Stimulated activated CD4-positive, alpha-beta T cell treated with anti-CD3 and anti-CD28 coated beads, TNF-alpha, amount 100 ng/mL, for 24 hours (primary cell): ENCODE measurements around the gene NOP56.
"Not testable (repeated sequence)": the region's sequence is repeated elsewhere in the genome, so short reads cannot be mapped to it uniquely, and the experiment has no call there.

Experiments
- DNase-seq, 3 experiments: peaks; one replicate each; pipeline ENCODE4 v3.0.0-alpha.2; 2020; ENCODE audit warnings: low read depth in 3 of 3

NOP56 gene

DNA sequence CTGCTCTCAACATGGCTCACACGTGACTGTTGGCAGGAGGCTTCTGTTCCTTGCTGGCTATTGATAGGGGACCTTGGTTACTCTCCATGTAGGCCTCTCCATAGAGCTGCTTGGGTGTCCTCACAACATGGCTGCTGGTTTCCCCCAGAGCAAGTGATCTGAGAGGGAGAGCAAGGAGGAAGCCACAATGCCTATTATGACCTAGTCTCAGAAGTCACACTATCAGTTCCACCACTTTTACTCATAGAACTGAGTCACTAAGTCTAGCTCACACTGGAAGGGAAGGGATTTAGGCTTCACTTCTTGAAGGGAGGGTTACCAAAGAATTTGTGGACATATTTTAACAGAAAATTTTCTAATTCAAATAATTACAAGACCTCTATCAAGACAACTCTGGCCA is 8.7 kb upstream of the NOP56 start:
- no peak for DNase-seq

DNA sequence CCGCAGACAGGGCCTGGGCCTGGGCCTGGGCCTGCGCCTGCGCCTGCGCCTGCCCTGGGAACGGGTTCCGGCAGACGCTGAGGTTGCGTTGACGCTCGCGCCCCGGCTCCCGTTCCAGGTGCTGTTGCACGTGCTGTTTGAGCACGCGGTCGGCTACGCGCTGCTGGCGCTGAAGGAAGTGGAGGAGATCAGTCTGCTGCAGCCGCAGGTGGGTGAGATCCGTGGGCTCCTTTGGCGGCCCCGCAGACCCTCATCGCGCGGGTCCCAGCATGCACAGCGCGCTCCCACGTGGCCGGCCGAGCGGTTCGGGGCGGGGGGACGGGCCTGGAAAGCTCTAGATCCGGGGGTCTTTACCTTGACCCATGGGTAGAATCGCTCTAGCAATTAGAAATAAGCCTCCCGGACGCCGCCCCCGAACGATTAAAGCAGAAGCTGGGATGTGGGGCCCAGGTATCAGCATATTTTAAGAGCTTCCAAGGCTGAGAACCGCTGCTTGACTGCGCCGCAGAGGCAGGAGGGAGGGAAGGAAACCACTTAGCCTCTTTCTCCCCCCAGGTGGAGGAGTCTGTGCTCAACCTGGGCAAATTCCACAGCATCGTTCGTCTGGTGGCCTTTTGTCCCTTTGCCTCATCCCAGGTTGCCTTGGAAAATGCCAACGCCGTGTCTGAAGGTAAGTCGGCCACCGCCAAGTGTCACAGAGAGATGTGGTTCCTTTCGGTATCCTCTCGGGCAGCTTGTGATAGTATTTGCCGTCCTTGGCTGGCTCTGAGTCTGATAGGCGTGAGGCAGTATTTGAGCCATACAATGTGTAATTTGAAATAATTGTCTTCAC is 508 bp downstream of the NOP56 start:
- DNase-seq, result peak in 2 of 3 experiments; percentile 27 to 48

DNA sequence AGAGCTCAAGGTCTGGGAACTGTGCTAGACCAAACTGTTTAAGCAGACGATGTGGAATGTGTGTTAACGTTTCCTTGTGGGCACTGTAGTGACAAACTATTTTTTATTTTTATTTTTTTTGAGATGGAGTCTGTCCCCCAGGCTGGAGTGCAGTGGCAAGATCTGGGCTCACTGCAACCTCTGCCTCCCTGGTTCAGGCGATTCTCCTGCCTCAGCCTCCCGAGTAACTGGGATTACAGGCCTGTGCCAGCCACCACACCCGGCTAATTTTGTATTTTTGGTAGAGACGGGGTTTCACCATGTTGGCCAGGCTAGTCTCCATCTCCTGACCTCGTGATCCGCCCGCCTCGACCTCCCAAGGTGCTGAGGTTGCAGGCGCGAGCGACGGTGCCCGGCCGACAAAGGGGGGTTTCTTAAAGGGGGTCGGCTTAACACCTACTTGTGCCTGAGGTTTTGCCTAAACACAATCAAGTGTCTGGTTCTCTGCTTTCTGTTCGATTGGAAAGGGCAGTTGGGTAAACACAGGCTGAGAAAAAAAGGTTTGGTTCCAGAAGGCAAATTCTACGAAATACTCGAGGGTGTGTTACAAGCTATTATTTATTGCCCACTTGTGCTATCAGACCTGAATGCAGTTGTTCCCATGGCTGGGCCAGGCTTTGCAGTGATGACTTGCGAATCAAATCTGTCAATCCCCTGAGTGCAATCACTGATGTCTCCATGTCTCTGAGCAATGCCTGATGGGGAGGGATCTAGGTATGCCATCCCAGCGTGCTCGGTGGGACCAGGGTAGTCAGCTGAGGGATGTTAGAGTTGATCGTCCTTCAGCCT is 1.3 kb downstream of the NOP56 start:
- DNase-seq, result no peak

DNA sequence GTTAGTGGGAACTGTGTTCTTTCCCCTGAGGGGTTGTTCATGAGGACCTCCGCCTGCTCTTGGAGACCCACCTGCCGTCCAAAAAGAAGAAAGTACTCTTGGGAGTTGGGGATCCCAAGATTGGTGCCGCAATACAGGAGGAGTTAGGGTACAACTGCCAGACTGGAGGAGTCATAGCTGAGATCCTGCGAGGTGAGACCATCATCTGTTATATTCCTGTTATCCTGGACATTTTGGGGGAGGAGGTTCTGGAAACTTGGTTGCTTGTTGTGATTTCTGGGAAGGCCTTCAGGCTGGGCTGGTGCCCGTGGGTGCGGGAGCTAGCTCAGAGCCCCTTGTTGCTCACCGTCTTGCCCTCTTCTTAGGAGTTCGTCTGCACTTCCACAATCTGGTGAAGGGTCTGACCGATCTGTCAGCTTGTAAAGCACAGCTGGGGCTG is 2.0 kb downstream of the NOP56 start:
- DNase-seq, result no peak

DNA sequence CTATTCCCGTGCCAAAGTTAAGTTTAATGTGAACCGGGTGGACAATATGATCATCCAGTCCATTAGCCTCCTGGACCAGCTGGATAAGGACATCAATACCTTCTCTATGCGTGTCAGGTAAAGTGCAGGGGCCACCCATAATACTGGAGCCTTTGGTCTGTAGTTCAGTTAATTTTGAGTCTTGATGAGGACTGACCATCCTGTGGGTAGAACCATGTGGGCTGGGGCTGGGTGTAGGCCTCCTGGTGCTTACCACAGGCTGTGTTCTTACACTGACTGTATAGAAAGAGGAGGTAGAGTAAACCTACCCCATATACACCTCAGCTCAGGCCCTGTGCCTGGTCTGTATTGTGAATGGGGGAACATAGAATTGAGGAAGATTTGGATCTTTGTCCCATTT is 2.4 kb downstream of the NOP56 start:
- DNase-seq, result no peak

DNA sequence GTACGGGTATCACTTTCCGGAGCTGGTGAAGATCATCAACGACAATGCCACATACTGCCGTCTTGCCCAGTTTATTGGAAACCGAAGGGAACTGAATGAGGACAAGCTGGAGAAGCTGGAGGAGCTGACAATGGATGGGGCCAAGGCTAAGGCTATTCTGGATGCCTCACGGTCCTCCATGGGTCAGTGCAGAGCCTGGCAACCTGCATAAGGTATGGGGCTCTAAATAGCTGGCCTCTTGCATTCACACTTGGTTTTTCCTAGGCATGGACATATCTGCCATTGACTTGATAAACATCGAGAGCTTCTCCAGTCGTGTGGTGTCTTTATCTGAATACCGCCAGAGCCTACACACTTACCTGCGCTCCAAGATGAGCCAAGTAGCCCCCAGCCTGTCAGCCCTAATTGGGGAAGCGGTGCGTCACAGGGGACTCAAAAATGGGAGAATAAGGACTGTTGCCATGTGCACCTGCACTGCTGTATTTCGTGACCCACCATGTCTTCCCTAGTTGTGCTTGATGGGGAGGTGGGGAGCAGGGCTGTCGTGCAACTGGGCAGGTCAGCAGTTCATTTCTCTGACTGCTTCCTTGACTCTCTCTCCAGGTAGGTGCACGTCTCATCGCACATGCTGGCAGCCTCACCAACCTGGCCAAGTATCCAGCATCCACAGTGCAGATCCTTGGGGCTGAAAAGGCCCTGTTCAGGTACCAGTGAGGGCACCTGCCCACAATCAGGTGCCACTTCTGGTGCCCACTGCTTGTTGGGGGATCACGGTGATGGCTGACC is 3.1 kb downstream of the NOP56 start:
- DNase-seq, result no peak

DNA sequence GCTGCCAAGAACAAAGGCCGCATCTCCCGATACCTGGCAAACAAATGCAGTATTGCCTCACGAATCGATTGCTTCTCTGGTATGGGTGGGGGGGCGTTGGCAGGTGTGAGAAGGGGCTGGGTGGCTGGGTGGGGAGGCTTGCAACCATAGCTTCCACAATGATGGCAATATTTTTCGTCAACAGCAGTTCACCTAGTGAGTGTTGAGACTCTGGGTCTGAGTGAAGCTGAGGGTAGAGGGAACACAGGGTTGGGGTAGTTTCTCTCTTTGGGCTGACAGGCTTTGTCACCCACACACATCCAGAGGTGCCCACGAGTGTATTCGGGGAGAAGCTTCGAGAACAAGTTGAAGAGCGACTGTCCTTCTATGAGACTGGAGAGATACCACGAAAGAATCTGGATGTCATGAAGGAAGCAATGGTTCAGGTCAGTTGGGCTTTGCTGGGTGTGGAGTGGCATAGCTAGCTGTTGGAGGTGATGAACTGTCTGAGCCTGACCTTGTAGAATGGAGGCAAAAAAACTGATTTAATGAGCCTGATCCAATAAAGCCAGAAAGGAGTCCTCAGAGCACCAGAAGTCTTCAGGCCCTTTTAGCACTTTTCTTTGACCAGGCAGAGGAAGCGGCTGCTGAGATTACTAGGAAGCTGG is 4.2 kb downstream of the NOP56 start:
- DNase-seq, result no peak

DNA sequence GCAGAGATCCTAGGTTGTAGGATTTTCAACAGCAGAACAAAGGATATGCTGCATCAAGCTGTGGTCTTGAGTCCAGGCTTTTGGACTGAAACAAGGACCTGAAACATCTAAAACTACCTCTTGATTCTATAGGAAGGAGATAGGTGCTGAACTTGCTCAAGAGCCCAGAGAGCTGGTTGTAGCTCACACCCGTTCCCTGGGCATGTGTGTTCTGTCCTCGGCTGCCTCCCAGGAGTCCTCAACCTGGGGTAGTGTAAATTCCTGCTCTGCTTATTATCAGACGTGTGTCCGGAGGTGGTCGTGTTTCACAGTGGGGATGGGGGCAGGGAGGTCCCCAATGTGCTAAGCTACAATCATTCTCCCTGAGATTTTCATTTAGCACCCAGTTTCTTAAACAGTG is 4.8 kb downstream of the NOP56 start:
- DNase-seq, result no peak

DNA sequence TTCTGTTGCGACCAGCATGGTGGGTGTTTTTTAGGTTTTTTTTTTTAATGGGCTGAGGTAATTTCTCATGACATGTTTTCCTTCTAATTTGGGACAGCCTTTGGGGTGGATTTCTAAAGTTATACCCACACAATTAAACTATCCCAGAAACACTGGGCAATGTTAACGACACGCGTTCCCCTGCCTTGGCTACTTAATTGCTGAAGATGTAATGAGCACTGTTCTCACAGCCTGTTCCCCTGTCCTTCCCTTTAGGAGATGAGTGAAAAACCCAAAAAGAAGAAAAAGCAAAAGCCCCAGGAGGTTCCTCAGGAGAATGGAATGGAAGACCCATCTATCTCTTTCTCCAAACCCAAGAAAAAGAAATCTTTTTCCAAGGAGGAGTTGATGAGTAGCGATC is 5.2 kb downstream of the NOP56 start:
- no peak for DNase-seq

DNA sequence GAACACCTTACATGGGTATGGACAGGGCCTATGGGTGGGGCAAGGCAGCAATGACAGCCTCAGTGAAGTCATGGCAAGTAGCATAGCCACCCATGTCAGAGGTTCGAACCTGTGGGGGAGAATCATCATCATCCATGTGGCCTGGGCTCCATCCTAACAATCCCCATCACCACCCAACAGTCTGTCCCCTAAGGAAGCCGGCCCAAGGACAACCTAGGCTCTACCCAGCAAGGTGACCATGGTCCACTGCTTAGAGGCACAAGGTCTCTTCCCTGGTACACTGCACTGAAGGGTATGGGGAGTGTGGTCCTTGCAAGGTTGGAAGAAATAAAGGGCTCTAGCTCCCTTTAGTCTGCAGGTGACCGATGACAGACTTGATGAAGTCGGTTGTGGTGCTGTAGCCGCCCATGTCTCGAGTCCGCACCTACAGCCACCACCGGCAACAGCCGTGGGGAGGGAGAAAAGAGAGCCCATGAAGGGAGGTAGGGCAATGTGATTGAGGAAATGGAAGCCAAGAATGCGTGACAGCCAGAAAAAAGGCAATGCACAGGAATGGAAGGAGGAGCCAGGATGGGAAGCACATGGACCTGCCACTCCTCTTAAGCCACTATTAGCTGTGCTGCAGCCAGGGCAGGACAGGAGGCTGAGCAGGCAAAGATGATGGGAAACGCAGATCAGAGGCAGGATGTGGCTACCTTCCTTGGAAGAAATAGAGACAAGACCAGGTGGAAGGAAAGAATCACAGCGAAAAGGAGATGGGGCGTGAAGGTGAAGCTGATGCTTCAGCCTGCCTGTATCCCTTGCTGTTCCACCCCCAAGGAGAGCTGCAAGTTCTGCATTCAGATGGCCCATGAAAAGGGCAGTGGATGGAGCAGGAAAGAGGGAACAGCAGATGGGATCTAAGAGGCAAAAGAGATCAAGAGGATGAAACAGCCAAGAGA is 6.3 kb downstream of the NOP56 start:
- DNase-seq, result no peak

DNA sequence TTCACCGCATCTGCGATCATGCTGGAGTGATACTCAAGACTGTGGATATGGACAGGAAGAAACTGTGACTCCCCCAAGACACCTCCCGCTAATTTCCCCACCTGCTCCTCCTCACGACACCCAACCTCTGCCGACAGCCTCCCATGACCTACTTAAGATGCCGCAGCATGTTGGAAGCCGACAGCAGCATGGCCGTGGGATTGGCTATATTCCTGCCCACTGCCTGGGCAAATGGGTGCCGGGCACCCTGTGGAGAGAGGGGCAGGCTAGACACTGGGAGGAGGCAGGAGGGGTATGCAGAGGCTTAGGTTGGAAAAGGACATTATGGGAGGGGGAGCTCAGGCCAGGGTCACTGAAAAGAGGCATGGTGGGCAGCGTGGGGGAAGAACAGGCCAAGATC is 7.1 kb downstream of the NOP56 start:
- DNase-seq, result no peak

DNA sequence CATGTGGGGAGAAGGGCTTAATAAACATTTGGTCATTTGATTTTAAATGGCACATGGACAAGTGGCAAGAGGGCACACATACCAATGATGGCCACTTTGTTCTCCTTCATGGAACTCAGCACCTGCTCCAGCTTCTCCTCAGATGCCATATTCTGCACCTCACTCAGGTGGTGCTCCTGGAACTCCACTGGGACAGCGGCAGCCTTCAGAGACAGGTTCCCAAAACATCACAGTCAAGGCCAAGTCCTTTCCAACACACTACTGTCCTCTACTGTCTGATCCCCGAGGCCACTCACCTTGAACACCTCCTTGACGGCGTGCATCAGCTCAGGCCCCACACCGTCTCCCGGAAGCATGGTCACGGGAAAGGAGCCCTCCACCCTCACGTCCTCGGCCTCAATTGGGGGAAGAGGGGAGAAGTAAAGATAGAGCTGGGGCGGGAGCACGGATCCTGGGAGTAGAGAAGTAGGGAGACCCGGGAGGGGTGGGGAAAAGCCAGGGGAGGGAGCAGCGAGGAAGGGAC is 11.0 kb downstream of the NOP56 start:
- DNase-seq, result no peak

DNA sequence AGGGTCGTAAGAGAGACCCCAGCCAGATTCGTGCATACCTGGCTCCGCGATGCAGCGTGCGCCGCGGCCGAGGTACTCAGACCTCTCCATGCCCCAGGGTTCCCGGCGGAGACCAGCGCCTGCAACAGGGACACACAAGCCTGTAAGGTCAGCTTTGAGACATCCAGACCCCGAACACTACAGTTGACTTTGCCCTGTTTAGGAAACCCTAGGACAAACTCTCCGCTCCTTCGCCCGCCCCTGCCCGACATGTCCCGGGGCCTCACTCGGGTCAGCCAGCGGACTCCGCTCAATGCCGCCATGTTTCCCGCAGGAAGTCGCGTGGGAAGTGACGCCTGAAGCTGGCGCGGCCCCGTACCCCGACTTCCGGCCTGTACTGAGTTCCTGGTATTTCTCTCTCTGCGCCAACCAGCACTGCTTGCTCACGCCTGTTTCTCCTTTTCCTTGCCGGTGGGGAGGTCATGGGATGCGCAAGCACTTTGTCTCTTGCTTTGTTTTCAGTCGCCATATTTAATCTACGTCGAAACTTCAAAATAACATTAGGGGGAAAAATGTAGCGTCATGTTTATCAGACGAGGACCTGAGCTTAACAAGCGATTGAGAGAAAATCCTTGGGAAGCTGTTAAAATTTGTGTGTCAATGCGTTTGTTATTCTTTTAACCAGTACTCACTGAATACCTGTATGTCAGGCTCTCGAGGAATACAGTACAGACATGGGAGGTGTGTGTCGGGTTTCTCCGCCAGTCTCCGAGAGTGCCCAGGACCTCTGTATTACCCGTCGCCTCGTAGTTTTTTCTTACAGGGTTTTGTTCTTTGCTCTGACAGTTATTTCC is 11.7 kb downstream of the NOP56 start, which contains the start of gene IDH3B:
Gene IDH3B, minus strand, starts transcription at position 330 of the 833 bp plus-strand sequence. Its CDS starts 28 bp downstream, at position 302.
- peak; percentile 82 to 88 (median 85) for DNase-seq

DNA sequence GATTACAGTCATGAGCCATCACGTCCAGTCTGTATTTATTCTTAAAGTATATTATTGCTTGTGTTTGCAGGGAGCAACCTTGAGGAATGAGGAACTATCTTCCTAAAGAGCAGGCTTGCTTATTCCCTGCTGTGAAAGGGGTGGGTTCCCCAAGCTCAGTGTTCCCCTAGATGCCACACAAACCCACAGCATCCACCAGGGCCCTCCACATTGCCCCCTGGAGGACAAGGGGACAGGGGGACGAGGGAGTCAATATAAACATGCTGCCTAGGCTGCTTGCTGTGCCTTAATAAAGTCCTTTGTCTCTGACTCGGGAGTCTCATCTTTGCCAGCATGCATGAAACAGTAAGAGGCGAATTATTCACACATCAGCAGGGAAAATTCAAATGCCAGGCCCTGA is 19.5 kb downstream of the NOP56 start:
- DNase-seq, result no peak

DNA sequence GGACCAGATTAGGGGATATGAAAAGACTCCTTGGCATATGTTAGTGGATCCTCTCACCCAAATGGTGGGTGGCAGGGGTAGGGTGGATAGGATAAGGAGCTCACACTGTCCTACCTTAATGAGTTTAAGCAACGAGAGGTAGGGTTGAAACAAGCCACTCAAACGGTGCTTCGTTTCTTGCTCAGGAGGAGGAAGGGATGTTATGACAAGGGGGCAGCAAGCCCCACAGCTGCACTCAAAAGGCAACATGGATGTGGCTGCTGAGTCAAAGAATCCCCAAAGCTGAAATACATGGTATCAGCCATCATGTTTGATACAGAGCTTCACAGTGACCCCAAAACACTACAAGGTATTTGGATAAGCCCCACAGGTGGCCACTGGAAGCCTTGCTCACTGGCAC is 20.0 kb downstream of the NOP56 start:
- DNase-seq, result no peak

DNA sequence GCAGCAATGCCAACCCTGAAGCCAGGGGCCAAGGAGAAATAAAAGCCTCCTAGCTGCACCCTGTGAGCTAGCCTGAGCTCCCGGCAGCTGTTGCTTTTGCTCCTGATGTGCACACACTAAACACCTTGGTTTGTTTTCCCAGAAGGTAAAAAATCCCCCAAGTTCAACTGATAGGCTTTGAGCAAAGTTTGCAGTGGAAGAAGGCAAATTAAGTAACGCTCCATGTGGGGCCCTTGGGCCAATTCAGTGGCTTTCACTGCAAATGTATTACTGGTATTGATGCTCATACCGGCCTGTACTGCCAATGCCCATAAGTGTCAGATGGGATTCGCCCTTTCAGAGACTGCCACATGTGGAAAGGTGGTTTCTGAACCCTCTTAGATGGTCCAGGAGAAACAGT is 21.0 kb downstream of the NOP56 start:
- DNase-seq, result no peak

DNA sequence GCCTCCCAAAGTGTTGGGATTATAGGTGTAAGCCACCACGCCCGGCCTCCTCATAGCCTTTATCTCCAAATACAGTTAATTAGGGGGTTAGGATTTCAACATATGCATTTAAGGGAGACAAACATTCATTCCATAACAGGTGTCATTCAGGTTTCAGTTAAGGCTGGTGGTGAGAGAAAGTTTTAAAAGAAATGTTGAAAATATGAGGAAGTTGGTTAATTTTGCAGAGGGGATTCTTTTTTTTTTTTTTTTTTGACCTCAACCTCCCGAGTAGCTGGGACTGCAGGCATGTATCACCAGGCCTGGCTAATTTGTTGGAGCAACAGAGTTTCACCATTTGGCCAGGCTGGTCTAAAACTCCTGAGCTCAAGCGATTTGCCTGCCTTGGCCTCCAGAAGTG is 27.6 kb downstream of the NOP56 start:
- DNase-seq, result no peak

DNA sequence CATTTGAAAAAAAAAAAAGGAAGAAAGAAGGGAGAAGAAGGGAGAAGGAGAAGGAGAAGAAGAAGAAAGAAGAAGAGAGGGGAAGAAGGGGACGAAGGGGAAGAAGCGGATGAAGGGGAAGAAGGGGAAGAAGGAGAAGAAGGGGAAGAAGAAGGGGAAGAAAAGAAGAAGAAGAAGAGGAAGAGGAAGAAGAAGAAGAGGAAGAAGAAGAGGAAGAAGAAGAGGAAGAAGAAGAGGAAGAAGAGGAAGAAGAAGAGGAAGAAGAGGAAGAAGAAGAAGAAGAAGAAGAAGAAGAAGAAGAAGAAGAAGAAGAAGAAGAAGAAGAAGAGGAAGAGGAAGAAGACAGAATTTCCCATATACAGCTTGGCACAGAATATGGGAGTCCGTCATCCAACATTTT is 29.6 kb downstream of the NOP56 start:
- DNase-seq, result not testable (repeated sequence)

DNA sequence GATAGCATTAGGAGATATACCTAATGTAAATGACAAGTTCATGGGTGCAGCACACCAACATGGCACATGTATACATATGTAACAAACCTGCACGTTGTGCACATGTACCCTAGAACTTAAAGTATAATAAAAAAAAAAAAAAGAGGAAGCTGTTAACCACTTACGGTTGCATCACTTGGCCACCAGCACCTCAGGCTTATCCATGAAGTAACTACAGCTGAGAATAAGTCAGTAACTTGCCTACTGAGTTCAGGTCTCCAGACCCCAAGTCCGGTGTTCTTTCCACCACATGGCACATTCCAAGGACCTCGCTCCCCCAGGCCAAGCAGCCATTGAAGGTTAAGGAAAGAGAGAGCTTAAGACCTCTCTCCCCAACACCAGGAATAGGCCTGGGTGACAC is 32.4 kb downstream of the NOP56 start:
- not testable (repeated sequence) for DNase-seq
